ENCODE results near the gene BTN2A1. TPM values are rescaled to one million over a fixed set of nuclear protein-coding genes. Genes with fewer than 3 reads are reported as not detected.
"Not testable (repeated sequence)": the region's sequence is repeated elsewhere in the genome, so short reads cannot be mapped to it uniquely, and the experiment has no call there.

Gene BTN2A1
- total RNA-seq, 4 donors from 2014 or later = 17.9 to 22.9 (median 21.4) TPM

- H3K36me3 ChIP-seq = no peaks in the 10 kb centered on the region
- no peak for TF ChIP-seq POLR2A (IDR thresholded peaks at IDR 0.05; ENCODE audit: low read depth)
- no peak for TF ChIP-seq POLR2AphosphoS5 (IDR thresholded peaks at IDR 0.05)
- TF ChIP-seq EP300 (IDR thresholded peaks at IDR 0.05) = no peak
- no peak for TF ChIP-seq CTCF (IDR thresholded peaks at IDR 0.05)
- intact Hi-C loops (cut with DNase I) = no loop called here
- H3K4me1 ChIP-seq = peaks cover 6 to 12% (median 12%) of the 10 kb centered on the region in 4 donors
- peak overlapping the region; percentile 41 to 46 (median 41) for H3K4me3 ChIP-seq
- H3K27ac ChIP-seq (replicated peaks in 1 of 4) = no peak overlapping the region
- no peak for DNase-seq (ENCODE audit: extremely low spot score)
- H3K27me3 ChIP-seq = peaks cover 0 to 37% (median 11%) of the 10 kb centered on the region in 4 donors
- no peaks in the 10 kb centered on the region for H3K9me3 ChIP-seq
These were observed 44.4 kb downstream of the BTN2A1 start for GRCh38 chr6:26502165-26502564.

- no peak overlapping the region for H3K4me3 ChIP-seq
- no peak overlapping the region for H3K27ac ChIP-seq (replicated peaks in 1 of 4)
- 94% methylated on average over 3 of the region's 3 CpGs for WGBS
- H3K36me3 ChIP-seq = no peaks in the 10 kb centered on the region
- no peak for DNase-seq (ENCODE audit: extremely low spot score)
- H3K27me3 ChIP-seq = peaks cover 0 to 37% (median 11%) of the 10 kb centered on the region in 4 donors
- TF ChIP-seq POLR2AphosphoS5 (IDR thresholded peaks at IDR 0.05) (no peak), CTCF (IDR thresholded peaks at IDR 0.05) (no peak), EP300 (IDR thresholded peaks at IDR 0.05) (no peak), POLR2A (IDR thresholded peaks at IDR 0.05; ENCODE audit: low read depth) (no peak)
- intact Hi-C loops (cut with DNase I) = no loop called here
- H3K4me1 ChIP-seq = peaks cover 6 to 12% (median 12%) of the 10 kb centered on the region in 4 donors
- H3K9me3 ChIP-seq = no peaks in the 10 kb centered on the region
These were observed 44.9 kb downstream of the BTN2A1 start for GRCh38 chr6:26502626-26503025.

GRCh38 chr6:26507658-26508057, 49.9 kb downstream of the BTN2A1 start:
- WGBS = 70% methylated on average over 3 of the region's 3 CpGs
- intact Hi-C loops (cut with DNase I) = no loop called here
- Histone ChIP-seq H3K9me3 (no peaks in the 10 kb centered on the region), H3K36me3 (no peaks in the 10 kb centered on the region), H3K4me1 (no peaks in the 10 kb centered on the region), H3K4me3 (no peak overlapping the region), H3K27me3 (peaks cover 0 to 16% (median 0%) of the 10 kb centered on the region in 4 donors), H3K27ac (replicated peaks in 1 of 4) (no peak overlapping the region)
- TF ChIP-seq EP300 (IDR thresholded peaks at IDR 0.05) = no peak
- no peak for TF ChIP-seq POLR2A (IDR thresholded peaks at IDR 0.05; ENCODE audit: low read depth)
- no peak for TF ChIP-seq POLR2AphosphoS5 (IDR thresholded peaks at IDR 0.05)
- TF ChIP-seq CTCF (IDR thresholded peaks at IDR 0.05) = no peak
- no peak for DNase-seq (ENCODE audit: extremely low spot score)

- DNase-seq (ENCODE audit: extremely low spot score); H3K9me3 ChIP-seq; H3K4me1 ChIP-seq; H3K27ac ChIP-seq (replicated peaks in 1 of 4); H3K4me3 ChIP-seq; H3K36me3 ChIP-seq; intact Hi-C loops (cut with DNase I); H3K27me3 ChIP-seq: not testable (repeated sequence)
- WGBS = 88% methylated on average over 8 of the region's 8 CpGs
These were observed 53.3 kb downstream of the BTN2A1 start for GRCh38 chr6:26511033-26511432.

- no peaks in the 10 kb centered on the region for H3K9me3 ChIP-seq
- H3K27ac ChIP-seq (replicated peaks in 1 of 4) = no peak overlapping the region
- peaks cover under 1% of the 10 kb centered on the region in 4 donors for H3K4me1 ChIP-seq
- no peak for DNase-seq (ENCODE audit: extremely low spot score)
- H3K27me3 ChIP-seq = no peaks in the 10 kb centered on the region
- 88% methylated on average over 2 of the region's 2 CpGs for WGBS
- TF ChIP-seq EP300 (IDR thresholded peaks at IDR 0.05) (no peak), POLR2AphosphoS5 (IDR thresholded peaks at IDR 0.05) (no peak), CTCF (IDR thresholded peaks at IDR 0.05) (no peak), POLR2A (IDR thresholded peaks at IDR 0.05; ENCODE audit: low read depth) (no peak)
- no peak overlapping the region for H3K4me3 ChIP-seq
- no peaks in the 10 kb centered on the region for H3K36me3 ChIP-seq
- intact Hi-C loops (cut with DNase I) = loop anchor here (5.0 kb wide), 1 partner anchor 38 kb away; no protein-coding TSS in a partner anchor
These were observed 57.2 kb downstream of the BTN2A1 start for GRCh38 chr6:26514984-26515383.
